ENCODE data around the gene NR2E1.

NR2E1 gene

GRCh38 chr6:108236791-108237190 is 71.0 kb downstream of the NR2E1 start (continued):
- TF ChIP-seq HOXA7 (CRISPR knock-in tag; IDR thresholded peaks at IDR 0.05; ENCODE audit: borderline replicate concordance) (no peak), TCF7L2 (IDR thresholded peaks at IDR 0.05; ENCODE audit: borderline replicate concordance, low read depth, low read length) (no peak), PATZ1 (tag by site-specific recombination; IDR thresholded peaks at IDR 0.05) (no peak), ZNF416 (tag by site-specific recombination; IDR thresholded peaks at IDR 0.05) (no peak), ZNF16 (tag by site-specific recombination; IDR thresholded peaks at IDR 0.05; ENCODE audit: low read depth) (no peak), ZBTB6 (tag by site-specific recombination; IDR thresholded peaks at IDR 0.05) (no peak), TRIM28 (IDR thresholded peaks at IDR 0.05; ENCODE audit: borderline replicate concordance, low read length) (no peak), ZNF423 (tag by site-specific recombination; IDR thresholded peaks at IDR 0.05) (no peak), ZNF19 (tag by site-specific recombination; IDR thresholded peaks at IDR 0.05; ENCODE audit: low read depth) (no peak), ZBTB11 (tag by site-specific recombination; conservative IDR thresholded peaks at IDR 0.05; ENCODE audit: low read depth) (no peak), ZBTB44 (tag by site-specific recombination; IDR thresholded peaks at IDR 0.05) (no peak), ZNF132 (tag by site-specific recombination; IDR thresholded peaks at IDR 0.05; ENCODE audit: borderline replicate concordance) (no peak), ZNF473 (tag by site-specific recombination; IDR thresholded peaks at IDR 0.05) (no peak)

GRCh38 chr6:108238322-108238721 is 72.5 kb downstream of the NR2E1 start:
- Histone ChIP-seq H3K9me3 (ENCODE audit: control insufficient read depth, insufficient read depth, low read depth, low read length) (no peaks in the 10 kb centered on the region), H3K4me3 (ENCODE audit: low read depth, low read length) (no peak overlapping the region), H3K4me1 (ENCODE audit: control insufficient read depth, insufficient read depth, low read length) (peaks cover 6% of the 10 kb centered on the region), H3K27ac (ENCODE audit: extremely low read depth, low read depth, low read length) (no peak overlapping the region), H3K36me3 (ENCODE audit: control insufficient read depth in 2 of 2, insufficient read depth in 1 of 2, low read length in 2 of 2) (peaks cover 0 to 15% of the 10 kb centered on the region in 2 experiments; a peak in 2 of 3 replicates)
- TF ChIP-seq ZNF10 (tag by site-specific recombination; IDR thresholded peaks at IDR 0.05): no peak
- TF ChIP-seq FEZF1 (tag by site-specific recombination; IDR thresholded peaks at IDR 0.05): no peak
- no peak for TF ChIP-seq ZBTB48 (tag by site-specific recombination; IDR thresholded peaks at IDR 0.05)
- TF ChIP-seq ZNF140 (tag by site-specific recombination; IDR thresholded peaks at IDR 0.05): no peak
- TF ChIP-seq HOXD13 (CRISPR knock-in tag; IDR thresholded peaks at IDR 0.05; ENCODE audit: borderline replicate concordance): no peak
- no peak for TF ChIP-seq ZNF391 (tag by site-specific recombination; IDR thresholded peaks at IDR 0.05; ENCODE audit: borderline replicate concordance, low read depth)
- POLR2A ChIA-PET: interaction anchor here (0.6 kb wide), 1 partner anchor 273 kb away, joined by 4 read pairs; no protein-coding TSS in a partner anchor
- CTCF ChIA-PET: interaction anchor here (0.7 to 1.0 kb wide), 2 partner anchors 44 to 592 kb away, joined by 3 to 4 read pairs; no protein-coding TSS in a partner anchor

All from HEK293 (cell line).